Activated CD4-positive, alpha-beta memory T cell treated with anti-CD3 and anti-CD28 coated beads for 36 hours (primary cell): ENCODE measurements around the gene ARHGAP26. TPM values are rescaled to one million over a fixed set of nuclear protein-coding genes. Genes with fewer than 3 reads are reported as not detected.

Experiments used
- CTCF ChIA-PET: fragments of 350-600 bp; sonication (Branson Sonifier 250); formaldehyde crosslinking; loops from one replicate; lab custom pipeline; 2021; ENCODE audit warnings: antibody characterized with exemption, inconsistent platforms; lab: Charles Lee
- POLR2A ChIA-PET: fragments of 350-600 bp; sonication (Branson Sonifier 250); formaldehyde crosslinking; loops from one replicate; lab custom pipeline; 2021; ENCODE audit warnings: antibody characterized with exemption; lab: Charles Lee
- DNase-seq: peaks from one replicate; pipeline ENCODE4 v3.0.0-alpha.2; 2020
- H3K27ac Mint-ChIP-seq: one replicate; pipeline ENCODE4 v1.8.0; 2021; ENCODE audit warnings: mixed read lengths
- H3K27me3 Mint-ChIP-seq: one replicate; pipeline ENCODE4 v1.8.0; 2021; ENCODE audit warnings: mixed read lengths
- H3K36me3 Mint-ChIP-seq: one replicate; pipeline ENCODE4 v1.8.0; 2021; ENCODE audit warnings: mixed read lengths
- H3K4me1 Mint-ChIP-seq: one replicate; pipeline ENCODE4 v1.8.0; 2021; ENCODE audit warnings: low read depth, mixed read lengths
- H3K4me3 Mint-ChIP-seq: one replicate; pipeline ENCODE4 v1.8.0; 2021; ENCODE audit warnings: mild to moderate bottlenecking, mixed read lengths
- H3K9me3 Mint-ChIP-seq: one replicate; pipeline ENCODE4 v1.8.0; 2021; ENCODE audit warnings: mixed read lengths
- intact Hi-C: fragments of 100-400 bp; cut with micrococcal nuclease; formaldehyde crosslinking; loops from one replicate; pipeline ENCODE4 v1.15.1; 2023
- total RNA-seq, 2 experiments: library from RNA; stranded (reverse); gene quantifications; one replicate each; pipeline ENCODE4 v1.2.3, GENCODE V29; 2021

The ARHGAP26 gene
- total RNA-seq, 2 experiments from 2014 or later: 16.4 to 16.9 TPM

DNA sequence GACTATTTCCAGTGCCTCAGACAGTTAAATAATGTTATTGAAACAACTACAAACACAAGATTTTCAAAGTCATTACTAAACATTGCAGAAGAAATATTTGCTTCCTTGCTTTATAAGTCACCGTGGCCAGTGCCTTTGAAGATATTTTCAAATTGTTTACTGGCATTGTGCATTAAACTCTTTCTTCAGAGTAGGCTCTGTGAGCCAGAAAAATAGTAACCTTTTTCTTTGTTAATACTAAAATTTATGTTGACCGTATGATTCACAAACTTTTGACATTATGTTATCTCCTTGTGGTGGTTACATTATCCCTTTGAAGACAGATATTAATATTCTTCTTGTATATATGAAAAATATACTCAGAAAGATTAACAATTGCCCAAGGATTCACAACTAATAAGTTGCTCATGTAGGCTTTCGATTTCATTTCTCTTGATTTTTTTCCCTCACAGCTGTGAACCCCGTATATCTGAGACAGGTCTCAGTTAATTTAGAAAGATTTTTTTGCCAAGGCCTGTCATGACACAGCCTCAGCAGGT lies 493.2 kb downstream of the ARHGAP26 start:
- peaks cover 18% of the 10 kb centered on the region for H3K9me3 Mint-ChIP-seq
- no peaks in the 10 kb centered on the region for H3K27me3 Mint-ChIP-seq
- no peak overlapping the region for H3K4me3 Mint-ChIP-seq
- no peak for DNase-seq
- peaks cover 17% of the 10 kb centered on the region for H3K4me1 Mint-ChIP-seq
- H3K36me3 Mint-ChIP-seq: peaks cover 4% of the 10 kb centered on the region
- POLR2A ChIA-PET: no interaction called here
- CTCF ChIA-PET: no interaction called here
- intact Hi-C loops: no loop called here
- H3K27ac Mint-ChIP-seq: no peak overlapping the region

GRCh38 chr5:143265995-143266394 lies 495.8 kb downstream of the ARHGAP26 start:
- Mint-ChIP-seq H3K27me3 (no peaks in the 10 kb centered on the region), H3K36me3 (peaks cover 6% of the 10 kb centered on the region), H3K27ac (no peak overlapping the region), H3K4me3 (no peak overlapping the region), H3K4me1 (peaks cover 17% of the 10 kb centered on the region), H3K9me3 (peaks cover 36% of the 10 kb centered on the region)
- intact Hi-C loops: no loop called here
- DNase-seq: no peak
- POLR2A ChIA-PET: no interaction called here
- CTCF ChIA-PET: interaction anchor here (1.1 kb wide), 1 partner anchor 50 kb away, joined by 3 read pairs; no protein-coding TSS in a partner anchor

DNA sequence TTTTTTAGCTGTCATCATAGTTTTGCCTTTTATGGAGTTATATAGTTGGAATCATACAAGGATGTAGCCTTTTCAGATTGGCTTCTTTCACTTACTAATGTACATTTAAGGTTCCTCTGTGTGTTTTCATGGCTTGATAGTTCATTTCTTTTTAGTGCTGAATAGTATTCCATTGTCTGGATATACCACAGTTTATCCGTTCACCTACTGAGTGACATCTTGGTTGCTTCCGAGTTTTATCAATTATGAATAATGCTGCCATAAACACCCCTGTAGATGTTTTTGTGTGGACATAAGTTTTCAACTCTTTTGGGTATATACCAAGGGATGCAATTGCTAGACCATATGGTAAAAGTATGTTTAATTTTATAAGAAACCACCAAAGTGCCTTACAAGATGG lies 497.0 kb downstream of the ARHGAP26 start:
- no peaks in the 10 kb centered on the region for H3K27me3 Mint-ChIP-seq
- peaks cover 36% of the 10 kb centered on the region for H3K9me3 Mint-ChIP-seq
- H3K4me3 Mint-ChIP-seq: no peak overlapping the region
- CTCF ChIA-PET: interaction anchor here (1.1 kb wide), 1 partner anchor 51 kb away, joined by 3 read pairs; no protein-coding TSS in a partner anchor
- H3K4me1 Mint-ChIP-seq: peaks cover 8% of the 10 kb centered on the region
- intact Hi-C loops: no loop called here
- POLR2A ChIA-PET: no interaction called here
- H3K27ac Mint-ChIP-seq: no peak overlapping the region
- H3K36me3 Mint-ChIP-seq: peaks cover 6% of the 10 kb centered on the region
- DNase-seq: no peak

DNA sequence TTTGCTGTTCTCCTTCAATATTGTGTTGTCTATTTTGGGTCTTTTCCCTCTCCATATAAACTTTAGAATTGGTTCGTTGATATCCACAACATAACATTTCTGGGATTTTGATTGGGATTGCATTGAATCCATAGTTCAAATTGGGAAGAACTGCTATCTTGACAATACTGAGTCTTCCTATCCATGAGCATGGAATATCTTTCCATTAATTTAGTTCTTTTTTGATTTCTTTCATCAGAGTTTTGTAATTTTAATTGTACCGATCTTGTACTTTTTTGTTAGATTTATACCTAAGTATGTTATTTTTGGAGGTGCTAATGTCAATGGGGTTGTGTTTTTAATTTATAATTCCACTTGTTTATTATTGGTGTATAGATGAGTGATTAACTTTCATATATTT lies 498.2 kb downstream of the ARHGAP26 start:
- H3K4me1 Mint-ChIP-seq: no peaks in the 10 kb centered on the region
- POLR2A ChIA-PET: no interaction called here
- H3K4me3 Mint-ChIP-seq: no peak overlapping the region
- intact Hi-C loops: no loop called here
- H3K27me3 Mint-ChIP-seq: no peaks in the 10 kb centered on the region
- DNase-seq: no peak
- CTCF ChIA-PET: interaction anchor here (0.6 kb wide), 1 partner anchor 613 kb away, joined by 3 read pairs; no protein-coding TSS in a partner anchor
- peaks cover 36% of the 10 kb centered on the region for H3K9me3 Mint-ChIP-seq
- no peak overlapping the region for H3K27ac Mint-ChIP-seq
- peaks cover 6% of the 10 kb centered on the region for H3K36me3 Mint-ChIP-seq

GRCh38 chr5:143271431-143271830 lies 501.3 kb downstream of the ARHGAP26 start:
- Mint-ChIP-seq H3K36me3 (peaks cover 9% of the 10 kb centered on the region), H3K27me3 (no peaks in the 10 kb centered on the region), H3K27ac (no peak overlapping the region), H3K9me3 (peaks cover 36% of the 10 kb centered on the region), H3K4me1 (peaks cover 2% of the 10 kb centered on the region), H3K4me3 (no peak overlapping the region)
- POLR2A ChIA-PET: no interaction called here
- intact Hi-C loops: no loop called here
- no peak for DNase-seq
- CTCF ChIA-PET: no interaction called here

DNA sequence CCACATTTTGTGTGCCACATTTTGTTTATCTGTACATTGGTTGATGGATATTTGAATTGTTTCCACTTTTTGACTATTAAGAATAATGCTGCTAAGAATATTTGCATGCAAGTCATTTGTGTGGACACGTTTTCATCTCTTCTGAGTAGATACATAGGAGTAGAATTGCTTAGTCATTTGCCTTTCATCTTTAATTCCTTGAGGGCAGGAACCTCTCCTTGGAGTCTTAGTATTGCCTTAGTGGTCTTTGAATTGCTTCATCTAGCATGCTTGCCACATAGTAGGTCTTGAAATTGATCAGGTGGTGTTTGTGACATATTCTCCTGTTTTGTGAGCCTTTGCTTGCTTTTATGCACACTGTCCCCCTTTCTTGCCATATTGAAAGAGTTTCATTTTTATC lies 504.8 kb downstream of the ARHGAP26 start:
- Mint-ChIP-seq H3K4me1 (peaks cover 2% of the 10 kb centered on the region), H3K27ac (no peak overlapping the region), H3K27me3 (no peaks in the 10 kb centered on the region), H3K36me3 (peaks cover 13% of the 10 kb centered on the region), H3K9me3 (peaks cover 3% of the 10 kb centered on the region), H3K4me3 (no peak overlapping the region)
- intact Hi-C loops: no loop called here
- ChIA-PET POLR2A (no interaction called here), CTCF (no interaction called here)
- no peak for DNase-seq

DNA sequence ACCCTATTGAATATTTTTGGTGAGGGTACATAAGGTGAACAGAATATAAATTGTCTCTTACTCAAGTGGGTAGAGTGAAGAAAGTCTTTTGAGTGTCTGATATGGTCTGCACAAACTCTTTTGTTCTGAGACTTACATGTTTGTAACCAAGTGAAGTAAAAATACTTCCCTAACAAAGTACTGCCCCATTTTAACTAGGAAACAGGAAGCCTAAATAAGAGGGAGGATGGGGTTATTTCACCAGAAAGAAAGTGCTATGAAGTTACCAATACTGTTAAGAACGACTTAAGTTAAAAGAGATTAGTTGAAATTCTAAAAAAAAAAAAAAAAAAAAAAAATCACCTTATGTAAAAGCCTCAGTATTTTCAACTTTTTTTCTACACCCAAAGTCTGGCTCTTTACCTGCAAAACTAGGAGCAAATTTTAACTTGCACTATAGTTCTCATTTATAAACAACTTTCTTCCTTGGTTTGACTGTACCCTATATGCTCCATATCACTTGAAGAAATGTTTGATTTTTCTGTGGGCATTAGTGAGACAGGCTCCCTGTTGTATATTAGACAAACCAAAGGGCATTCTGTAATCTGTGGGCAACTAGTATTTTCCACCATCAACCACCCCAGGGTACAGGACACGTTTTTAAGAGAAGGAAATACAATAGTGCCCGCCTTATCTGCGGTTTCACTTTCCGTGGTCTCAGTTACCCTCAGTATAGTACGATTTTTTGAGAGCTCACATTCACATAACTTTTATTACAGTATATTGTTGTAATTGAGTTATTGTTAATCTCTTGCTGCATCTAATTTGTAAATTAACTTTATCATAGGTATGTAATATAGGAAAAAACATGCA lies 505.6 kb downstream of the ARHGAP26 start:
- Mint-ChIP-seq H3K27ac (no peak overlapping the region), H3K36me3 (peaks cover 14% of the 10 kb centered on the region), H3K9me3 (no peaks in the 10 kb centered on the region), H3K4me3 (no peak overlapping the region), H3K4me1 (peaks cover 2% of the 10 kb centered on the region), H3K27me3 (no peaks in the 10 kb centered on the region)
- ChIA-PET CTCF (no interaction called here), POLR2A (no interaction called here)
- DNase-seq: no peak
- intact Hi-C loops: no loop called here

- ChIA-PET POLR2A (no interaction called here), CTCF (no interaction called here)
- peaks cover 2% of the 10 kb centered on the region for H3K4me1 Mint-ChIP-seq
- H3K4me3 Mint-ChIP-seq: no peak overlapping the region
- H3K27me3 Mint-ChIP-seq: no peaks in the 10 kb centered on the region
- intact Hi-C loops: no loop called here
- DNase-seq: no peak
- H3K27ac Mint-ChIP-seq: no peak overlapping the region
- no peaks in the 10 kb centered on the region for H3K9me3 Mint-ChIP-seq
- peaks cover 25% of the 10 kb centered on the region for H3K36me3 Mint-ChIP-seq
These were observed 507.4 kb downstream of the ARHGAP26 start for GRCh38 chr5:143277536-143277935.

Other genes starting within 250 kb of the ARHGAP26 start
- gene FGF1, start 84.3 kb upstream of the ARHGAP26 start, total RNA-seq: not detected